CD4-positive, alpha-beta T cell treated with Interferon gamma for 1 hour (primary cell): ENCODE data around the gene TNFAIP2.
"Not testable (repeated sequence)": the region's sequence is repeated elsewhere in the genome, so short reads cannot be mapped to it uniquely, and the experiment has no call there.

ENCODE experiments used
- DNase-seq: peaks from one replicate; pipeline ENCODE4 v3.0.0-alpha.2; 2020

The TNFAIP2 gene

GRCh38 chr14:103156651-103157378 lies 33.6 kb downstream of the TNFAIP2 start:
- no peak for DNase-seq

- no peak for DNase-seq
These were observed 34.7 kb downstream of the TNFAIP2 start for GRCh38 chr14:103157969-103158368.

GRCh38 chr14:103158688-103159087 lies 35.4 kb downstream of the TNFAIP2 start:
- DNase-seq, result no peak

- no peak for DNase-seq
These were observed 37.2 kb downstream of the TNFAIP2 start for GRCh38 chr14:103160321-103161053.

GRCh38 chr14:103161054-103161397 lies 37.8 kb downstream of the TNFAIP2 start:
- DNase-seq, result no peak

GRCh38 chr14:103163199-103163598 lies 39.9 kb downstream of the TNFAIP2 start:
- no peak for DNase-seq

GRCh38 chr14:103164006-103164405 lies 40.7 kb downstream of the TNFAIP2 start:
- no peak for DNase-seq

GRCh38 chr14:103164779-103165178 lies 41.5 kb downstream of the TNFAIP2 start:
- no peak for DNase-seq

- no peak for DNase-seq
These were observed 42.1 kb downstream of the TNFAIP2 start for GRCh38 chr14:103165323-103165722.

- no peak for DNase-seq
These were observed 46.7 kb downstream of the TNFAIP2 start for GRCh38 chr14:103169954-103170353.

- not testable (repeated sequence) for DNase-seq
These were observed 47.9 kb downstream of the TNFAIP2 start for GRCh38 chr14:103171206-103171605.

GRCh38 chr14:103172921-103173320 lies 49.7 kb downstream of the TNFAIP2 start:
- DNase-seq, result no peak

- DNase-seq, result not testable (repeated sequence)
These were observed 50.6 kb downstream of the TNFAIP2 start for GRCh38 chr14:103173887-103174286.

GRCh38 chr14:103176176-103176575 lies 52.9 kb downstream of the TNFAIP2 start:
- DNase-seq, result not testable (repeated sequence)

GRCh38 chr14:103177376-103177775 lies 54.1 kb downstream of the TNFAIP2 start:
- DNase-seq, result no peak

- no peak for DNase-seq
These were observed 55.3 kb downstream of the TNFAIP2 start for GRCh38 chr14:103178521-103178920.

- no peak for DNase-seq
These were observed 55.8 kb downstream of the TNFAIP2 start for GRCh38 chr14:103179094-103179493.

- DNase-seq, result no peak
These were observed 57.1 kb downstream of the TNFAIP2 start for GRCh38 chr14:103180331-103180730.

GRCh38 chr14:103184046-103184445 lies 60.8 kb downstream of the TNFAIP2 start:
- DNase-seq, result no peak

GRCh38 chr14:103185051-103186029 lies 62.1 kb downstream of the TNFAIP2 start:
- DNase-seq, result no peak

- DNase-seq, result no peak
These were observed 63.1 kb downstream of the TNFAIP2 start for GRCh38 chr14:103186241-103186822.
